GM19025 (cell line): ENCODE measurements around the gene CARD11.
"Not testable (repeated sequence)": the region's sequence is repeated elsewhere in the genome, so short reads cannot be mapped to it uniquely, and the experiment has no call there.

Experiments used
- ATAC-seq: cut with Tn5 transposase; IDR thresholded peaks from one replicate; pipeline ENCODE4 v1.9.1; 2021; ENCODE audit warnings: mild to moderate bottlenecking, low read depth, moderate library complexity; ENCODE audit not compliant: unreplicated experiment

CARD11 gene

DNA sequence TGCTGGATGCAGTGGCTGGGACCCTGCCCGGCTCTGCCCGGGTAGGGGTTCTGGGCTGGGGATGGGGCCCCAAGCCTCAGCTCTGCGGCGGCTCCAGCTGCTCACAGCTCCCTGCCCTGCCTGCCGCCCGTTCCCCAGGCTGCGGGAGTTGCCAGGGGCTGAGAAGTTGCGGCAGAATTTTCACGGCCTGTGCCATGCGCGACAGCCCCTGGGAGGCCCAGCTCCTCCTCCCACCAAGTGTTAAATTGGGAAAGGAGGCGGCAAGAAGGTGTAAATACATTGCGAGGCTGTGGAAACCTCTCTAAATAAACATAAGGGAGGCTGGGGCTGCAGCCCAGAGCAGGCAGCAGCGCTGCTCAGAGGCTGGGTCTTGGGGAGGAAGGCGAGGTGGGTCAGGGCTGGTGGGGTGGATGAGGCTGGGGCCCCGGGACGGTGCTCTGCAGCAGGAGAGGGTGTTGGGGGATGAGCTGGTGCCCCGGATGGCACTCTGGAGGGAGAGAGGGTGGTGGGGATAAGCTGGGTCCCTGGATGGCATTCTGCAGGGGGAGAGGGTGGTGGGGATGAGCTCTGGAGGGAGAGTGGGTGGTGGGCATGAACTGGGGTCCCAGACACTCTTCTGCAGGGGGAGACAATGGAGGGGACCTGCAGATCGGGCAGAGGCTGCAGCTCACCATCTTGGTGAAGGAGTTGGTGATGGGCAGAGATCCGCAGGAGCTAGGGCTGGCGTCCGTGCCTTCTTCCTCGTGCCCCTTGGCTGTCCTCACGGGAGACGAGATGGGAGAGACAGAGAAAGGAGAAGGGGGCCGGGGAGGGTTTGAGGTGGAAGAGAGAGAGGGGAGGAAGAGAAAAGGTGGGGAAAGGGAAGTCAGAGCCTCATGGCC, 114.1 kb downstream of the CARD11 start:
- no peak for ATAC-seq

DNA sequence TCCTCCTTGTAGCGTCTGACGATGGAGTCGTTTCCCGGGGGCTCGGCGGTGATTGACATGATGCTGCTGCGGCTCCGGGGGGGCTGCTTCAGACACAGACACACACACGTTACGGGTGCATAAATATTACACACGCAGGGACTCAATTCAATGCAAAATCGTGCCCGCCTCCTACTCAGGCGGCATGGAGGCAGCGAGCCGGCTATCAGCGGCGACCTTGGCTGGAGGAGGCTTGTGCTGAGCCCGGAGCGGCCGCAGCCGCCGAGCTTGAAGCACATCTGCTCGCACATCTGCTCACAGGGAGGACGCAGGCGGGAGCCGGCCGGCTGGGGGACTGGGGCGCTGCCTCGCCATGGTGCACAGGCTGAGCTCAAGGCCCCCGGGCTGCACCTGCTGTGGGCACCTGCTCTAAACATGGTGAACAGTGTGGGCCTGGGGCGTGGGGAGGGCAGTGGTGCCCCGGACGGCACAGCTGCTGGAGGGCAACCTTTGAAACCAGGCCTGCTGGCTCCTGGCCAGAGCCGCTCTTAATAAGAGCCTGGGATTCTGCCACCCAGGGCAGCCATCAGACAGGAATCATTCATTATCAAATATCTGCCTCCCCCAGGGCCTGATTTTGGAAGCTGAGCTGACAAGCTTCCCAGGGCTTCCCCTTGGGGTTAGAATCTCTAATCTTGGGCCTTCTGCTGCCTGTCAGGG, 114.9 kb downstream of the CARD11 start:
- ATAC-seq: no peak

DNA sequence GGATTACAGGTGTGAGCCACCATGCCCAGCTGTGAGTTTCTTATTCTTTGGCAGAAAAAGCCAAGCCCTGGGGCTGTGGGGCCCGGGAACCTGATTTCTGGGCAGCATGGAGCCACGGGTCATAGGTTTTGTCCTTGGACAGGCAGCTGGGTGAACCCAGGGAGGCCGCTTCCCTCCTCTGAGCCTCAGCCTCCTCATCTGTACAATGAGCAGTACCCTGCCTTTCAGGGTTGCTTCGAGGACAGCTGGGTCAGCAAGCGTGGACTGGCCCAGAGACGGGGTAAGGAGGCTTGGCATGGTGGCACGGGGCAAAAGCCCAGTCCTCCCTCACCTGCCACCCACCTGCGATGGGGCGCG, 115.4 kb downstream of the CARD11 start:
- no peak for ATAC-seq

DNA sequence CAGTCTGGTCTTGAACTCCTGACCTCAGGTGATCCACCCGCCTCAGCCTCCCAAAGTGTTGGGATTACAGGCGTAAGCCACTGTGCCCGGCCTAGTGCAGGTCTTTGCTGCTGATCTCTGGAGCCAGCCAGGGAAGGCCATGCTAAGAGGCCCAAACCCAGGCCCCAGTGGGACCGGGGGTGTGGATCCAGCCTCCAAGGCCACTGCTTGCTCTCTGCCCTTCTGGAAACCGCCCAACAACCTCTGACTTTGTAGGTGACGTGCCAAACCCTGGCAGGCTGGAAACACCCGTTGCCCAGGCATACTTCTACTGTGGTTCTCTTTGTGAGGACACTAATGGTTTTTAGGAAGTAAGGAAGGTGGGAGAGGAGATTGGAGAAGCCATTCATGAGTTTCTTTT, 116.1 kb downstream of the CARD11 start:
- no peak for ATAC-seq

DNA sequence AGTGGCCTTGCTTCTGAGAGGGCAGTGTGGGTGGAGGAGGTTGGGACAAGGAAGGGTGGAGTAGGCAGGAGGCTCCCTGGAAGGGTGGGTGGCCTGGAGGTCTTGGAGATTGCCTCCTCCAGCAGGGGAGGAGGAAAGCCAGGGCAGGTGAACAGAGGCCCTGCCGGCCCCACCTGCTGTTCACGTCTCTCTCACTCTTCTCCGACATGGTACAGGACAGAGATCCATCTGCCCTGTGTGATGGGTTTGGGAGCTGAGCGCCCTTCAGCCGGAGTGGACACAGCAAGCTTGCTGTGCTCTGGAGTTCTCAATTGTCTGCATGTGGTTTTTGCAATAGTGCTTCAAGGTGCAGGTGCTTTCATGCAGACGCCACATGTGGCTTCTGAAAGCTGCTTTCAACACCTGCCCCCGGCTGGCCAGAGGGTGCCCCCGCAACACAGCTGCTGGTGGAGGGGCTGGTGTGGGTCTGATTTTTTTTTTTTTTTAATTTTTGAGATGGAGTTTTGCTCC, 116.7 kb downstream of the CARD11 start:
- no peak for ATAC-seq

DNA sequence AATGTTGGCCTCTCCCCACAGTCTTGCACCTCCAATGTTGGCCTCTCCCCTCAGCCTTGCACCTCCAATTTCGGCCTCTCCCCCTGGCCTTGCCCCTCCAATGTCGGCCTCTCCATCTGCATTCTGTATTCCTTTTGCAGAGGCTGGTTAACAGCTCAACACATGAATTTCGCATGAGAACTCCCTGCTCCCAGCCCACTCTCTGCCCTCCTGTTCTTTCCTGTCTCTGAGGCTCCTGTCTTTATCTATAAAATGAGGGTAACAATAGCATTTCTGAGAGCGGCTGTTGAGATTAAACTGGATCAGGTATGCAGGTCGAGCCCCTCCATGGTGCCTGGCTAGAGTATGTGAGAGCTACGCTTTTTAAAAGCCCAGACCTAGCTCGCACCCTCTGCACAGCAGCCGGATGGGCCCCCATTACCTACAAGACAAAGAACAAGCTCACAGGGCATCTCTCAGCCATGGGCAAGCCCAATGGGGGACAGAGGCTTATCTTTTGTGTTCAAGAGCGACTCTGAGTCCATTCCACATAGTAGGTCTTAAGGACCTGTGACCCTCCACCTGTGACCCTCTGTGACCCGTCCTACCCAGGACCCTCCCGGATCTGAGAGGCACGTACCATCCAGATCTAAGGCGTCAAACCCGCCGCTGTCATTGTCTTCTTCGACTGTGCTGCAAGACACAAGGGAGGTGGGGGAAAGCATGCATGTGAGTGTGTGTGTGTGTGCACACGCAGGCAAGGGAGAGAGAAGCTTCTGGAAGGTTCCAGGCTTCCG, 117.4 kb downstream of the CARD11 start:
- ATAC-seq: no peak

DNA sequence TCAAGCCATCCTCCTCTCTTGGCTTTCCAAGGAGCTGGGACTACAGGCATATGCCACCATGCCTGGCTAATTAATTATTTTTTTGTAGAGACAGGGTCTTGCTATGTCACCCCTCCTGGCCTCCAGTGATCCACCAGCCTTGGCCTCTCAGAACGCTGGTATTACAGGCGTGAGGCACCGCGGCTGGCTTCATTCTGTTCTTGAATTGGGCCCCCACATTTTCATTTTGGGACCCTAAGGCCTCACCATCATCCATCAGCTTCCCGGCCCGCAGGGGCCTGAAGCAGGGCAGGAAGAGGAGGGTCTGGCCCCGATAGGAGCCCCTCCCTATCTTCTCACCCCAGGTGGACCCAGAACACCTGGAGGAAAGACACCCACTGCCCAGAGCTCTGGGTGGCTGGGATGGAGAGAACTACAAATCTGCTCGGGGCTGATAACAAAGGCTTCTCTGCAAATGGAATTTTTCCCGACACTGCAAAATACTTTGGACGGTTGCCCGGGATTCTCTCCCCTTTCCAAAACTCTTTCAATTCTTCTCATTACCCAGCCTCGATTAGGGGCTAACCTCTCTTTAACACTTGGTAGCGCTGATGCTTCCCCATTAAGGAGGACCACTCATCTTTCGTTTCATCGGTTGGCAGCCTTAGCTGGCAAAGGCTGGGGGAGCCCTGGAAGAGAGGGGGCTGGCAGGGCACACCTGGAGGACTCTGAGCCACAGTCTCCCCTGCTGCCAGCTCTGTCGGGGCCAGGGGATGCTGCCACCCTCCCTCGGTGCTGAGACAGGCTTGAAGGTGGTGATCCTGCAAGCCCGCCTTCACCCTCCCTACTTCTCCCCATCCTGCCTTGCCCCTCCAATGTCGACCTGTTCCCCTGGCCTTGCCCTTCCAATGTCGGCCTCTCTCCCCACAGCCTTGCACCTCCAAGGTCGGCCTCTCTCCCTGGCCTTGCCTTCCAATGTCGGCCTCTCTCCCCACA, 118.5 kb downstream of the CARD11 start:
- no peak for ATAC-seq

DNA sequence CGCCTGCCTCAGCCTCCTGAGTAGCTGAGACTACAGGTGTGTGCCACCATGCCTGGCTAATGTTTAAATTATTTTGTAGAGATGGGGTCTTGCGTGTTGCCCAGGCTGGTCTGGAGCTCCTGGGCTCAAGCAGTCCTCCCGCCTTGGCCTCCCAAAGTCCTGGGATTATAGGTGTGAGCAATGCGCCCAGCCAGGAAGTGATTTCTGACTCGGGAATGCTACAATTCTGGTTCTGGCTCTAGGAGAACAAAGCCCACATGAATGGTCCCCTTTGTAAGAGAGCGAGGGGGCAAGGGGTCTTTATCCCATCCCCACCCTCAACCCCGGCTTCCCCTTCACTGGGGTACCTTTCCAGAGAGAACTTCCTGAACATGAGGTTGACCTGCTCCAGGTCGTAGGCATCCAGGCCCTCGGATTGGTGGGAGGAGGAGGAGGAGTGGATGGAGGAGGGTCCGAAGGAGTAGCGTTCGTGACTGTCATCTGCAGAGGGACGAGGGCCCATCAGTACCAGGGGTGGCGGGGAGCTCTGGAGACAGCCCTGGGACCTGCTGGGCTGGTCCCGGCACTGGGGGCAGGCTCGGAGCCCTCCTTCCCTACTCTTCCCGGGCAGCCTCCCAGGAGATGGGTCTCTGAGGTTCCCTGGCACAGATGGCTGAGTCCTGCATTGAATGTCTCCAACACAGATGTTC, 119.6 kb downstream of the CARD11 start:
- ATAC-seq: no peak

DNA sequence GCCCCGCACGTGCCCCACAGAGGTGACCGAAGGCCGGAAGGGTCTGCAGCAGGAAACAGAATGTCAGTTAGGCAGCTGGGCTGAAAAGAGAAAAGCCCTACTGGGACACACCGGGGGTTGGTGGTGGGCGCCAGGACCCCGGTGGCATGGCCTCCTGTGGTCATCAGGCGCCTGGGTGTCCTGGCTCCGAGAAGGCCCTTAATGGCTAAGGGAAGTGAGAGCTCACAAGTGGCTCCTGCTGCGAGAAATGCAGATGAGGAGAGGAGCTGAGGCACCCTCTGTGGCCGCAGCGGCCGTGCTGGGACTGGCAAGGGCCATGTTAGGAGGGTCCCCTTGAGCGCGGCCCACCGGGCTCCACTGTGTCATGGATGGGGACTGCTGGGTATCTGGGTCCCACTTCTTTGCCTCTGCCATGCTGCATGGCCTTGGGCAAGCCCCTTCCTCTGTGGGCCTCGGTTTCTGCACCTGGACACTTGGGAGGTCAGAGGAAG, 120.3 kb downstream of the CARD11 start:
- ATAC-seq: no peak

DNA sequence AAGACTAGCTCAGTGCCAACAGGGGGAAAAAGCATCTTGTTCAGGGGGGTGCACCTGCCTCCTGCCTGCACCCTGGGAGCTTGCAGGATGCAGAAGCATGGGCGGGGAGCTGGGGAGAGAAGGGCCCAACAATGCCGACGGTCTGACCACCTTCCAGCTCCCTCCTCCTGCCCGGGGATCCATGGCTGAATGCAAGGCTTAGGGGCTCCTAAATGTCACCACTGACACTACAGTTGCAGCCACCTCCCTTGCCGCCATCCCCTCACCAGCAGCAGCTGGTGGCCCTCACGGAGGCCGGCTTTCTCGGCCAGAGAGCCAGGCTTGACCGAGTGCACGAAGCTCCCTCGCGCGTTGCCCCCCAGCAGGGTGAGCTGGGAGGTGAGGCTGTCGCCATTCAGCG, 120.8 kb downstream of the CARD11 start:
- no peak for ATAC-seq

DNA sequence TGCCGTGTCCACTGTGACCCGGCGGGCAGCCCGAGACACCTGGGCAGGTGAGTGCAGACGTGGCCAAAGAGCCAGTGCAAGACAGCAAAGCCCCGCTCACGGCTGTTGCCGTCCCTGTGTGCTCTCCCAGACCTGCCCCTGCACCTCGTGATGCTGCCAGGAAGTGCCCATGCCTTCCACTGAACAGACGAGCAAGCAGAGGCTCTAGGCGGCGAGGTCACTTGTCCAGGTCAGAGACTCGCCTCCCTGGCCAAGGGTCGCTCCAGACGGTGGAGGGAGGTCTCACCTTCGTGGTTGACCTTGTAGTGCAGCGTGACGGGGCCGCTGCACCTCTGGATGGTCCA, 121.3 kb downstream of the CARD11 start:
- no peak for ATAC-seq

DNA sequence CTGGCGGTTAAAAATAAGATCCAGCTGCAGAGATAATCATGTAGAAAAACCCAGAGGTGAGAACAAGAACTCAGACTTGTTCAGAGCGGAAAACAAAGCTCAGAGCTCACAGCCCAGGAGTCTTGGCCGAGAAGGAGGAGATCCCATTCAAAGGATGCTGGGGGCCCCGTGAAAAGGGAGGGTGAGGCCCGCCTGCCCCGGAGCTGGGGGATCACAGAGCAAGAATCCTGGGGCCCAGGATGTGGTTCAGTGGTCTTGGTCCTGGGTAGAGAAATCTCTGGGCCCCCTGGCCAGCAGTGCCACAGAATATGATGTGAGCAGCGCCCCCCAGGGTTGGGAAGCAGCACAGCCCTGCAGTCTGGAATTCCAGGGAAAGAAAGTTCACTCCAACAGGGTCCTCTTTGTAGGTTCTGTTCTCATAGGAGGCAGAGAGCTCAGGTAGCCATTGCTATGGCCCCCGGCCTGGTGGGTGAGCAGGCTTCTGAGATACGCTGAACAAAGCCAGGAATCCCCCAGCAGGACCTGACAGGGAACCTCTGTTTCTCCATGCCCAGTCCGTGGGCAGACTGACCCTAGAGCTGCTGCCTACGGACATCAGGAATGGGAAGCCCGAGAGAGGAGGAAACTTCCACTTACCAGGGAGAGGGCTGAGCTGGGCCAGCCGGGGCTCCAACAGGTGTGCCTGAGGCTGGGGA, 121.9 kb downstream of the CARD11 start:
- ATAC-seq: no peak

DNA sequence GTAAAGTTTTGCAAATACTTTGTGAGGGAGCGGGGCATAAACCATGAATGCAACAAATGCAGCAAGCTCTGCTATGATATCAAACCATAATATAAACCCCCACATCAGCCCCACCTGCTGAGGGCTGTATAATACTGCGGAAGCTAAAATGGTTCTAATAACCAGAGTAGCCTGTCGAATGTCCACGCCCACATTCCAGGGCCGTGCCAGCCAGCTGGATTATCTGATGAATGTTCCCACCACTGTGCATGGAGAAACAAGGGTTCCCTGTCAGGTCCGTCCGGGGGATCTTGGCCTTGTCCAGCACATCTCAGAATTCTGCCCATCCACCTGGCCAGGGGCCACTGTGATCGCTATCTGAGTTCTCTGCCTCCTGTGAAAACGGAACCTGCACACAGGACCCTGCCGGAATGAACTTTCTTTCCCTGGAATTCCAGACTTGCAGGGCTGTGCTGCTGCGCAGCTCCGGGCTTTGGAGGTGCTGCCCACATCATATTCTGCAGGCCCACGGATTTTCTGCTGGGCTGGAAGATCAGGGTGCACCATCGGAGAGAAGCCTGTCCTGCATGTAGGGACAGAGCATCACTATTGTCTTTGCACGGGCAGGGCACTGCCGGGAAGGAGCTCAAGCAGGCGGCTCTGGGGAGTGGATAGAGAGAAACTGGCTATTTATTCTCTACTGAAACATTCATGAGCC, 122.6 kb downstream of the CARD11 start:
- ATAC-seq: no peak

DNA sequence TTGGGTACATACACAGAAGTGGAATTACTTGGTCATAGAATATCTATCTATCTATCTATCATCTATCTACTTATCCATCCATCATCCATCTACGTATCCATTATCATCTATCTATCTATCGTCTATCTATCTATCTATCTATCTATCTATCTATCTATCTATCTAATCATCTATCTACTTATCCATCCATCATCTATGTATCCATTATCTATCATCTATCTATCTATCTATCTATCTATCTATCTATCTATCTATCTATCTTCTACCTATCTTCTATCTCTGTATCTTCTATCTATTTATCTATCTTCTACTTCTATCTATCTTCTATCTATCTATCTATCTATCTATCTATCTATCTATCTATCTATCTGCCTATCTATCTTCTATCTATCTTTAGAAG, 123.2 kb downstream of the CARD11 start:
- ATAC-seq: not testable (repeated sequence)

DNA sequence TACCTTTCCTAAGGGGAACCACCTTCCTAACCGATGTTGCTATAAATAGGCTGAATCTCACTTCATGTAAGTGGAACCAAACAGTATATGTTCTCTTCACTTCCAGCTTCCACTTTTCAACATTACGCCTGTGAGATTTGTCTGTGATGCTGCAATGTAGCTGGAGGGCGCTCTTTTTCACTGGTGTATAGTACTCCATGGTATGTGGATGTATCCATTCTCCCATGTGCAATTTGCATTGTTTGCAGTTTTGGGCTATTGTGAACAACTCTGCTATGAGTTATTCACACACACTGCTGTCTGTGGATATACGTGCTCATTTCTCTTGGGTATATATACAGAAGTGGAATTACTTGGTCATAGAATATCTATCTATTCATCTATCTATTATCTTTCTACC, 123.6 kb downstream of the CARD11 start:
- ATAC-seq: no peak

DNA sequence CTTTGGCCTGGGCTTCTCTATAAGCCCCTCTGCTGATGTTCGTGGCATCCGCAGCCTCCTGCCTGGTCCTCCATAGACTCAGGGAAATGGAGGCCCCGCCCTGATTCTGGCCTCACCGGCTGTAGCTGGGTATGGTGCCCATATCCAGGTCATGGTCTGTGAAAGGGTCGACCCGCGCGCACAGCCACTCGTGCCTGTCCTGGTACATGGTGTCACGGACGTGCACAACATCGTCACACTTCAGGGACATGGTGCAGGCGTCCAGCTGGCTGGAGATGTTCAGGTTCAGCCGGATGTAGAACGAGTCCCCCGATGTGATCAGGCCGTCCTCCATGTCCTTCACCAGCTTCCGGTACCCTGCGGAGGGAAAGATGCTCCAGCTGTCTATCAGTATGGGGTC, 124.4 kb downstream of the CARD11 start:
- ATAC-seq: no peak

DNA sequence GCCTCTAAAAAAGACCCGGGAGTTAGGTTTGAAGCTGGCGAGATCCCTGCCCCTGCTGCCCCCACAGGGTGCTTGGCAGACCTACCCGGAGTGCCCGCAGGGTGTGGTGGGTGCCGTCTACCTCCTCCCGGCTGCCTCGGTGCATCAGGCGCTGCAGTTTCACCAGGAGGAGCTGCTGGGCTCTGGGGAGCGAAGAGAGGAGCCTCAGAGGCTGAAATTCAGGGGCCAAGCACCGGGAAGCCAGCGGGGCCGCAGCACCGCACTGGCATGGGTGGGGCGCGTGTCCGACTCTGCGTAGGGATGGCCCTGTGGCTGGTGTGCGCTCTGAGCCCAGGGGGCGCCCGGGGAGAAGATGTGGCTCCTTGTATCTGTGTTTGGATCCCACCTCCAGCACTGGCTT, 125.3 kb downstream of the CARD11 start:
- no peak for ATAC-seq

DNA sequence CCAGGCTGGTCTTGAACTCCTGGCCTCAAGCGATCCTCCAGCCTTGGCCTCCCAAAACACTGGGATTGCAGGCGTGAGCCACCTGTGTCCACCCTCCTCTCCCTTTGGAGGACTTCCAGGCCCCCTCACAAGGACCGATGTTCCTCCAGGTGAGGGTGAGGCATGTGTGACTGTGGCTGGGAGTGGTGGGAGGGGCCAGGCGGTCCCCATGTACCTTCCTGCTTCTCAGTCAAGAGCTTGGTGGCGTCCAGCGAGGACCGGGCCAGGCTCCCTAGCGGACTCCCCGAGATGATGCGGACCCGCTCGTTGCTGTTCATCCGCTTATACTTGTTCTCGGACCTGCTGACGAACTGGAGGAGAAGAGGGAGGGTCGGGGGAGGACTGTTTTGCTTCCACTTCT, 128.6 kb downstream of the CARD11 start:
- ATAC-seq: no peak
